Measurements from ENCODE around the gene MMUT. TPM values are rescaled to one million over a fixed set of nuclear protein-coding genes. Genes with fewer than 3 reads are reported as not detected.
A peak's percentile ranks its signal among the peaks of the same experiment; 100 is the strongest.
"Not testable (repeated sequence)": the region's sequence is repeated elsewhere in the genome, so short reads cannot be mapped to it uniquely, and the experiment has no call there.

Gene MMUT
- polyA plus RNA-seq = 1 to 10 TPM; 5.6 to 8.5 (median 8.2) TPM

DNA sequence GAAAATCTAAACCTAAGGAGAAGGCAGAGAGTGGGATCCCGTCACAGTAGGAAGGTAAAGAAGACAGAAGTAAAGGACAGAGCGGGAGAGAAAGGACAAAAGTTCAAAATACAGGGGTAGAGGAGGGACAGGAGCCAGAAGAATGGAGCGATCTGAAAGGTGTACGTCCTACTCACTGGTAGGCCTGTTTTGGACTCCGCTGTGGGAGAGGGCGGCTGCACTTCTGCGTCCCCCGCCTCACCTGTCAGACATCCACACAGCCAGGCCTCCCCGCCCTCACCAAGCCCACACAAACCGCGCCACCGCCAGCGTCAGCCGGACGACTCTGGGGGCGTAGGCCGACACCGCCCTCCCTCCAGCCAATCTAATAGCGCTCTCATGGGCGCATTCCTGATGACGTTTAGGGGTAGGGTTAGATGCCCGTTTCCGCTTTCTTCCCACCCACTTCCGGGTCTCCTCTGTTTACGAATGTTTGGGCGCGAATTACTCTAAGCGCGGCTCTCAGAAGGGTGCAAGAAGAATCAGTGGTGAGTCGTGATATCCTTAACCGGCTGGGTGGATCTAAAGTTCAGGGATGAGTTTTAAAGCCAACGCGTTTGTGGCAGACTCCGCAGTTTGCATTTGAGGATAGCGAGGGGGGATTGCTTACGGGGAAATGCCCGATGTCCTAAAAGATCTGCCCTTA, at the start of gene MMUT, which contains the start of gene CENPQ:
Gene MMUT (minus strand): TSS at position 327 of the 685 bp plus-strand sequence. CDS start 3,787 bp downstream, outside the sequence.
Gene CENPQ (plus strand): TSS at position 444 of the 685 bp plus-strand sequence. CDS start 6,807 bp downstream, outside the sequence.
- Mint-ChIP-seq H3K27me3 (ENCODE audit: low read depth in 3 of 3) (peaks cover 8 to 12% (median 10%) of the 10 kb centered on the region in 3 donors), H3K27ac (peak within 1 kb of the TSS; percentile 90 to 99 (median 96)), H3K4me1 (peaks cover 37 to 56% of the 10 kb centered on the region in 2 donors)

GRCh38 chr6:49509342-49509741, 46.3 kb upstream of the MMUT start:
- Mint-ChIP-seq H3K36me3 (no peaks in the 10 kb centered on the region), H3K4me1 (no peaks in the 10 kb centered on the region), H3K27ac (no peak overlapping the region), H3K4me3 (no peak overlapping the region), H3K27me3 (ENCODE audit: low read depth in 3 of 3) (peaks cover 0 to 8% (median 0%) of the 10 kb centered on the region in 3 donors), H3K9me3 (peaks cover 0 to 15% (median 2%) of the 10 kb centered on the region in 6 donors)
- no peak for DNase-seq

More for the DNA sequence above, at the start of gene MMUT, which contains the start of gene CENPQ:
- no peaks in the 10 kb centered on the region for H3K9me3 Mint-ChIP-seq
- DNase-seq = peak; percentile 92 to 93 (median 93)
- peaks cover 0 to 5% (median 0%) of the 10 kb centered on the region in 3 donors for H3K36me3 Mint-ChIP-seq
- H3K4me3 Mint-ChIP-seq = peak within 1 kb of the TSS; percentile 95 to 98 (median 96)

- H3K27ac Mint-ChIP-seq = no peak overlapping the region
- H3K27me3 Mint-ChIP-seq (ENCODE audit: low read depth in 3 of 3) = peaks cover 1 to 6% (median 1%) of the 10 kb centered on the region in 3 donors
- no peaks in the 10 kb centered on the region for H3K36me3 Mint-ChIP-seq
- no peak for DNase-seq
- peaks cover 0 to 15% (median 4%) of the 10 kb centered on the region in 6 donors for H3K9me3 Mint-ChIP-seq
- H3K4me3 Mint-ChIP-seq = no peak overlapping the region
- no peaks in the 10 kb centered on the region for H3K4me1 Mint-ChIP-seq
These were observed 43.6 kb upstream of the MMUT start for GRCh38 chr6:49506569-49507111.

- no peak for DNase-seq
- peaks cover 0 to 15% (median 4%) of the 10 kb centered on the region in 6 donors for H3K9me3 Mint-ChIP-seq
These were observed 41.6 kb upstream of the MMUT start for GRCh38 chr6:49504666-49505065.

GRCh38 chr6:49499623-49500022, 36.6 kb upstream of the MMUT start, which contains the start of gene GLYATL3:
Gene GLYATL3 (plus strand): TSS chr6:49499923. CDS start chr6:49511991, 12,068 bp downstream.
- Mint-ChIP-seq H3K4me3 (no peak within 1 kb of the TSS), H3K27ac (no peak within 1 kb of the TSS), H3K4me1 (no peaks in the 10 kb centered on the region), H3K9me3 (peaks cover 0 to 4% (median 0%) of the 10 kb centered on the region in 6 donors), H3K36me3 (peaks cover 0 to 6% (median under 1%) of the 10 kb centered on the region in 3 donors), H3K27me3 (ENCODE audit: low read depth in 3 of 3) (peaks cover 0 to 3% (median 1%) of the 10 kb centered on the region in 3 donors)
- DNase-seq = no peak

More at GRCh38 chr6:49504666-49505065, 41.6 kb upstream of the MMUT start:
- Mint-ChIP-seq H3K27me3 (ENCODE audit: low read depth in 3 of 3) (peaks cover 1 to 2% (median 1%) of the 10 kb centered on the region in 3 donors), H3K36me3 (no peaks in the 10 kb centered on the region), H3K27ac (no peak overlapping the region), H3K4me1 (no peaks in the 10 kb centered on the region), H3K4me3 (no peak overlapping the region)

DNA sequence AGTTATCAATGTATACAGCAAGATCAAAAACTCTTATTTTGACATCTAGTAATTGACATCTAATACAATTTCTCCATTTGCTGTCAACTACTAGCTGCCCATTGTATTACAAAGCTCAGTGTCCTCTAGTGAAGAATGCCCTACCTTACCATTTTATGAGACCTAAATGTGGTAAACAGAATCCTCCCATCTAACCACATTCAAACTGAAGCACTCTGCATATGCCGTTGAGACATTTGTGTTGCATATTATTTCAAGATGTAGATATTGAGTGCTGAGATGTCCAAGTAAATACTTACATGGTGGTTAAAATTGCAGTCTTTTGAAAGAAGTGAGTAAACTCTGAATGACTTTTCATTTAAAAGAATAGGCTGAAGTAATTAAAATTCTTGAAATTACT, 36.1 kb upstream of the MMUT start:
- Mint-ChIP-seq H3K9me3 (peaks cover 0 to 4% (median 0%) of the 10 kb centered on the region in 6 donors), H3K4me1 (no peaks in the 10 kb centered on the region), H3K27me3 (ENCODE audit: low read depth in 3 of 3) (peaks cover 0 to 3% (median 1%) of the 10 kb centered on the region in 3 donors), H3K36me3 (peaks cover 4 to 9% (median 5%) of the 10 kb centered on the region in 3 donors), H3K4me3 (no peak overlapping the region), H3K27ac (no peak overlapping the region)
- no peak for DNase-seq

DNA sequence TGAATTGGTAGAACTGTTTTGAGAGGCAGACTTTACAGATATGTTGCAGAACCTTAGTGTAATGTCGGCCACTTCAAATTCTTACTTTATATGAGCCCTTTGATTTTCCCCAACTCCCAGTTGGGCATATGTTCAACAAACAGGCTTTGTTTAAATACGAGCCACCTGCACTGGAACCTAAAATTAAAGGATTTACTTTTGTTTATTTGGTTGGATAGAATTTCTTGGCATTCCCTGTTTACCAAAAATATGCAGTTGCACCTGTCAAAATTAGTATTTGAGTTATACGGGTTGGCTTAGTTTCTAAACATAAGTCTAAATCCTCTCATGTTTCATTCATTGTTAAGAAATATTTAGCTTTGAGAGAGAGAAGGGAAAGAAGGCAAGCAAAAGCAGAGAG, 34.3 kb upstream of the MMUT start:
- peaks cover 0 to 2% (median 0%) of the 10 kb centered on the region in 3 donors for H3K27me3 Mint-ChIP-seq (ENCODE audit: low read depth in 3 of 3)
- H3K4me3 Mint-ChIP-seq = no peak overlapping the region
- no peak overlapping the region for H3K27ac Mint-ChIP-seq
- no peaks in the 10 kb centered on the region for H3K9me3 Mint-ChIP-seq
- peaks cover 8 to 19% (median 16%) of the 10 kb centered on the region in 3 donors for H3K36me3 Mint-ChIP-seq
- DNase-seq = no peak
- H3K4me1 Mint-ChIP-seq = no peaks in the 10 kb centered on the region

- DNase-seq = no peak
- H3K9me3 Mint-ChIP-seq = no peaks in the 10 kb centered on the region
- peaks cover 0 to 1% of the 10 kb centered on the region in 2 donors for H3K4me1 Mint-ChIP-seq
- no peak overlapping the region for H3K27ac Mint-ChIP-seq
- peaks cover 0 to 2% (median 0%) of the 10 kb centered on the region in 3 donors for H3K27me3 Mint-ChIP-seq (ENCODE audit: low read depth in 3 of 3)
- H3K36me3 Mint-ChIP-seq = peaks cover 40 to 49% (median 42%) of the 10 kb centered on the region in 3 donors
- no peak overlapping the region for H3K4me3 Mint-ChIP-seq
These were observed 27.6 kb upstream of the MMUT start for GRCh38 chr6:49490633-49491032.

DNA sequence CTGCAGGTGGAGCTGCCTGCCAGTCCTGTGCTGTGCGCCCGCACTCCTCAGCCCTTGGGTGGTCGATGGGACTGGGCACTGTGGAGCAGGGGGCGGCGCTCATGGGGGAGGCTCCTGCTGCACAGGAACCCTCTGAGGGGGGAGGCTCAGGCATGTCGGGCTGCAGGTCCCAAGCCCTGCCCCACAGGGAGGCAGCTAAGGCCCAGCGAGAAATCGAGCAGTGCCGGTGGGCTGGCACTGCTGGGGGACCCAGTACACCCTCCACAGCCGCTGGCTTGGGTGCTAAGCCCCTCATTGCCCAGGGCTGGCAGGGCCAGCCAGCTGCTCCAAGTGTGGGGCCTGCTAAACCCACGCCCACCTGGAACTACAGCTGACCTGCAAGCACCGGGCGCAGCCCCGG, 20.3 kb upstream of the MMUT start:
- H3K4me3 Mint-ChIP-seq; H3K27me3 Mint-ChIP-seq (ENCODE audit: low read depth in 3 of 3); H3K9me3 Mint-ChIP-seq; DNase-seq; H3K4me1 Mint-ChIP-seq; H3K27ac Mint-ChIP-seq: not testable (repeated sequence)
- H3K36me3 Mint-ChIP-seq = peaks cover 14 to 37% (median 24%) of the 10 kb centered on the region in 3 donors

DNA sequence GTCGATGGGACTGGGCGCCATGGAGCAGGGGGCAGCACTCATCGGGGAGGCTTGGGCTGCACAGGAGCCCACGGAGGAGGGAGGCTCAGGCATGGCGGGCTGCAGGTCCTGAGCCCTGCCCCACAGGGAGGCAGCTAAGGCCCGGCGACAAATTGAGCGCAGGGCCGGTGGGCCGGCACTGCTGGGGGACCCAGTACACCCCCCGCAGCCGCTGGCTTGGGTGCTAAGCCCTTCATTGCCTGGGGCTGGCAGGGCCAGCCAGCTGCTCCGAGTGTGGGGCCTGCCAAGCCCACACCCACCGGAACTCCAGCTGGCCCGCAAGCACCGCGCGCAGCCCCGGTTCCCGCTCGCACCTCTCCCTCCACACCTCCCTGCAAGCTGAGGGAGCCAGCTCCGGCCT, 18.8 kb upstream of the MMUT start:
- H3K4me1 Mint-ChIP-seq; H3K9me3 Mint-ChIP-seq; H3K27ac Mint-ChIP-seq; DNase-seq; H3K27me3 Mint-ChIP-seq (ENCODE audit: low read depth in 3 of 3); H3K4me3 Mint-ChIP-seq: not testable (repeated sequence)
- peaks cover 11 to 28% (median 23%) of the 10 kb centered on the region in 3 donors for H3K36me3 Mint-ChIP-seq

DNA sequence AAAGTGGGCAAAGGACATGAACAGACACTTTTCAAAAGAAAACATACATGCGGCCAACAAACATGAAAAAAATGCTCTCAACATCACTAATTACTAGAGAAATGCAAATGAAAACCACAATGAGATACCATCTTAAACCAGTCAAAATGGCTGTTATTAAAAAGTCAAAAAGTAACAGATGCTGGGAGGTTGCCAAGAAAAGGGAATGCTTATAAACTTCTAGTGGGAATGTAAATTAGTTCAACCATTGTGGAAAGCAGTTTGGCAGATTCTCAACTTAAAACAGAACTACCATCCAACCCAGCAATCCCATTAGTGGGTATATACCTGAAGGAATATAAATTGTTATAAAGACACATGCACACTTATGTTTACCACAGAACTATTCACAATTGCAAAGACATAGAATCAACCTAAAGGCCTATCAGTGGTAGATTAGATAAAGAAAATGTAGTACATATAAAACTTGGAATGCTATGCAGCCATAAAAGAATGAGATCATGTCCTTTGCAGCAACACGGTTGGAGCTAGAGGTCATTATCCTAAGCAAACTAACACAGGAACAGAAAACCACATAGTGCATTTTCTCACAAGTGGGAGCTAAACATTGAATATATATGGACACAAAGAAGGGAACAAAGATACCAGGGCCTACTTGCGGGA, 16.4 kb upstream of the MMUT start:
- peaks cover 0 to 1% (median 0%) of the 10 kb centered on the region in 3 donors for H3K27me3 Mint-ChIP-seq (ENCODE audit: low read depth in 3 of 3)
- no peak overlapping the region for H3K27ac Mint-ChIP-seq
- H3K4me3 Mint-ChIP-seq = no peak overlapping the region
- H3K4me1 Mint-ChIP-seq = no peaks in the 10 kb centered on the region
- no peak for DNase-seq
- H3K9me3 Mint-ChIP-seq = no peaks in the 10 kb centered on the region
- peaks cover 11 to 31% (median 26%) of the 10 kb centered on the region in 3 donors for H3K36me3 Mint-ChIP-seq

DNA sequence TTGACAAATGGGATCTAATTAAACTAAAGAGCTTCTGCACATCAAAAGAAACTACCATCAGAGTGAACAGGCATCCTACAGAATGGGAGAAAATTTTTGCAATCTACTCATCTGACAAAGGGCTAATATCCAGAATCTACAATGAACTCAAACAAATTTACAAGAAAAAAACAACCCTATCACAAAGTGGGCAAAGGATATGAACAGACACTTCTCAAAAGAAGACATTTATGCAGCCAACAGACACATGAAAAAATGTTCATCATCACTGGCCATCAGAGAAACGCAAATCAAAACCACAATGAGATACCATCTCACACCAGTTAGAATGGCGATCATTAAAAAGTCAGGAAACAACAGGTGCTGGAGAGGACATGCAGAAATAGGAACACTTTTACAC, 13.5 kb upstream of the MMUT start:
- H3K9me3 Mint-ChIP-seq; H3K27ac Mint-ChIP-seq; H3K27me3 Mint-ChIP-seq (ENCODE audit: low read depth in 3 of 3); H3K4me3 Mint-ChIP-seq; H3K4me1 Mint-ChIP-seq; DNase-seq: not testable (repeated sequence)
- H3K36me3 Mint-ChIP-seq = peaks cover 28 to 47% (median 46%) of the 10 kb centered on the region in 3 donors

- H3K4me1 Mint-ChIP-seq = peaks cover 23 to 35% of the 10 kb centered on the region in 2 donors
- no peak for DNase-seq
These were observed 5.0 kb upstream of the MMUT start for GRCh38 chr6:49468042-49468441.

More at GRCh38 chr6:49468042-49468441, 5.0 kb upstream of the MMUT start:
- Mint-ChIP-seq H3K27ac (peak overlapping the region in 1 of 6 donors; percentile 37), H3K36me3 (peaks cover 8 to 22% (median 14%) of the 10 kb centered on the region in 3 donors), H3K9me3 (no peaks in the 10 kb centered on the region), H3K4me3 (no peak overlapping the region), H3K27me3 (ENCODE audit: low read depth in 3 of 3) (peaks cover 2 to 5% (median 4%) of the 10 kb centered on the region in 3 donors)
